H4 (cell line): ENCODE data around the gene ADGRL3. TPM values are rescaled to one million over a fixed set of nuclear protein-coding genes. Genes with fewer than 3 reads are reported as not detected.
"Not testable (repeated sequence)": the region's sequence is repeated elsewhere in the genome, so short reads cannot be mapped to it uniquely, and the experiment has no call there.

Source experiments
- DNase-seq: peaks from one replicate; pipeline ENCODE4 v3.0.0-alpha.2; 2015; ENCODE audit warnings: low spot score
- total RNA-seq: library from RNA; depleted of rRNA; stranded (reverse); fragments of >200 nt; shearing (Covaris generic); gene quantifications from 2 replicates; pipeline ENCODE4 v1.2.3, GENCODE V29; 2014

The ADGRL3 gene
- total RNA-seq, 1 experiment from 2014 or later = not detected

GRCh38 chr4:61205066-61205465 is 4.9 kb downstream of the ADGRL3 start:
- DNase-seq = no peak

DNA sequence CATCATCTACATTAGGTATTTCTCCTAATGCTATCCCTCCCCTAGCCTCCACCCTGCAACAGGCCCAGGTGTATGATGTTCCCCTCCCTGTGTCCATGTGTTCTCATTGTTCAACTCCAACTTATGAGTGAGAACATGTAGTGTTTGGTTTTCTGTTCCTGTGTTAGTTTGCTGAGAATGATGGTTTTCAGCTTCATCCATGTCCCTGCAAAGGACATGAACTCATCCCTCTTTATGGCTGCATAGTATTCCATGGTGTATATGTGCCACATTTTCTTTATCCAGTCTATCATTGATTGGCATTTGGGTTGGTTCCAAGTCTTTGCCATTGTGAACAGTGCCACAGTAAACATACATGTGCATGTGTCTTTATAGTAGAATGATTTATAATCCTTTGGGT is 7.0 kb downstream of the ADGRL3 start:
- not testable (repeated sequence) for DNase-seq

- no peak for DNase-seq
Measured at GRCh38 chr4:61210186-61210939, 10.2 kb downstream of the ADGRL3 start.

DNA sequence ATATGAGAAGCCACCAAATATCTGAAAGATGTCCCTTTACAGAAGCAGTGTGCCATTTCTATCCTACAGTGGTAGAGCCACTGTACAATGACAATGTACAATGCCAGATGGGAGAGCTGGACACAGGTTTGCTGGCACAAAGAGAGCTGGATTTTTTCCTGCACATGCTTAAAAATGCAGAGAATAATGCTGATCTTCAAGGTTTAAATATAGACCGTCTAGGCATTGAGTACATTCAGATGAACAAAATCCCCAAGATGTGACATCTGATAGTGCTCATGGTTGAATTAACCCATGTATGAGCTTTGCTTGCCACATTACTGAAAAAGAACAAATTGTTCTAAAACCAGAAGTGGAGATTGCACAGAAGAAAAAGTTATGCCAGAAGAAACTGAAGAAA is 11.7 kb downstream of the ADGRL3 start:
- no peak for DNase-seq

DNA sequence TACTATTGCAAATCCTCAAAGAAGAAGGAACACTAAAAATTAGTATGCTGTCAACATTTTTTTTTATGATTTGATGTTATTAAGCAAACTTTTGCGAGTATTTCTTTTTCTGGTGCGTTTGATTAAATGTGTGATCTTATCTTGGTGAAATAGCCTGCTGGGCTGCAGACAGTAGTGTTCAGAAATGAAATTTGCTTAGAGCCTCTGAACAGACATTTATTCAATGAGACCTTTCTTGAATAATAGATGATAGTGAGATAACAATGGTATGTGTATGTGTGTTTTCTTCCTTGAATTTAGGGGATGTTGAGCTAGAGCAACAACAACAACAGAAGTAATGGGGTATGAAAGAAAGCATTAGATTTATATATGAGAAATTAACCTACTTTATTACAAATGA is 12.7 kb downstream of the ADGRL3 start:
- DNase-seq = no peak

GRCh38 chr4:61214680-61215079 is 14.6 kb downstream of the ADGRL3 start:
- DNase-seq = no peak

DNA sequence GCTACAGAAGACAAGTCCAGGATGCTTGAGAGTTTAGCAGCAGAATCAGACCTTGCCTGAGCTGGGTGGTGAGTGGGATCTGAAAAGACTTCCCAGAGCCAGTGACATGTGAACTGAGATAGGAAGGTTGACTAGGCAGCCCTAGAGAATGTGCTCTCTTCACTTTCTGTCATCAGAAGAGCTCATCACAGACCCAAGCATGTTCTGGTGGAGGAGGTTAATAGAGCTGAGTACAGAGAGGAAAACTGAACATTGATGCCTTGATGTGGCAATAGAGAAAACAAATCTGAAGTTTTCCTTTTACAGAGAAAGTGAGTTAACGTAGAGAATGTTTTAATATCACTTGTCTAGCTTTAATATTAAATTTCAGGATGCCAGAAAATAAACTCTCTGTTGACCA is 17.1 kb downstream of the ADGRL3 start:
- DNase-seq = no peak

GRCh38 chr4:61220556-61220955 is 20.4 kb downstream of the ADGRL3 start:
- DNase-seq = no peak

DNA sequence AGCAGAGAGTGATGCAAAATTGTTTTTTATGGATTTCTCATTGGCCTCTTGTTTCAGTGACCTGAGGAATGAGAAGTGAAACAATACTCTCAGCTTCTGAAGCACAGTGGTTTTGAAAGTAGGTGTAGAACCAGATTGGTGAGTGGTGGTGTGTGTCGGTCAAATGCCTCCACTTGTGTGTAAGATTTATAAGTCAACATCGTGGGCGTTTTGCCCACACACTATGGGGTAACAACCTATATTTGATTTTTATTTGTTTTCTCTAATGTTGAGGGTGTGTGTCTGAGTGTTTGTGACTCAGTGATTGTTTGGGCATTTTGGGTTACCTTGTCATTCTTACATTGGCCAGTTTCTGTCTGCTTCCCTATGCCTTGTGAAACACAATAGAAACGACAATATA is 23.3 kb downstream of the ADGRL3 start:
- DNase-seq = no peak

DNA sequence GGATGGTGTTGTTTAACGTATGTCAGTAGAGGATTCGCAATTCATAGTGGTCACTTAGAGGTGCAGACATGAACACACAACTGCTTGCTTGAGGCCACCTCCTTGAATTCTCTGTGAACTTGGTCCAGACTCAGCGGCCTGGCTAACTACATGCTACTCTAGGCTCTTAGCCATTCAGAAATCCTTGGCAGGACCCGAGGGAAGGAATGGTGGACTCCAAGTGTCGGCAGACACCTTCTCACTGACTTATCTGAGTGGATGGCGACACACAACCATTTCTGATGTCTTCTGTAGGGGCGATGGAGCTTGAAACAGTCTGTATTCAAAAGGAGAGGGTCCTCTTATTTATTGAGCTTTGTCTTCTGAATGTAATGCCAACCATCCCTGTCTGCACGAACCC is 24.4 kb downstream of the ADGRL3 start:
- DNase-seq = no peak

DNA sequence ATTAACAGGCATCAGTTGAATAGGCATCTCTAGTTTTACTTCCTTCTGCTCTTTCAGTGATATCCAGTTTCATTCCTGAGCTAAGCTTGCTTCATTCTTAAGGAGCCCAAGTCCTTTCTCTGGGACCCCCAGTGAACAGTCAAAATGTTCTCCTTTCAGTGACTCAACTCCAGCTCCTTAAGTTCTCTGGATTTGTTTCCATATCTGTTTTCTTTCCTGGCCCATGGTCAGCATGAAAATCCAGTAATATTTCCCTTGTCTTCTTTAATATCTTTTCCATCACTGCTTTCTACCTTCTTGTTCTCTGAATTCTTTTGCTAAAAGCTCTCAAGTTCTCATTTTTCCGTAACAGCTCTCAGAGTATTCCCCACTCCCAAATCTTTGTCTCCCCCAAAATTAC is 25.5 kb downstream of the ADGRL3 start:
- no peak for DNase-seq

DNA sequence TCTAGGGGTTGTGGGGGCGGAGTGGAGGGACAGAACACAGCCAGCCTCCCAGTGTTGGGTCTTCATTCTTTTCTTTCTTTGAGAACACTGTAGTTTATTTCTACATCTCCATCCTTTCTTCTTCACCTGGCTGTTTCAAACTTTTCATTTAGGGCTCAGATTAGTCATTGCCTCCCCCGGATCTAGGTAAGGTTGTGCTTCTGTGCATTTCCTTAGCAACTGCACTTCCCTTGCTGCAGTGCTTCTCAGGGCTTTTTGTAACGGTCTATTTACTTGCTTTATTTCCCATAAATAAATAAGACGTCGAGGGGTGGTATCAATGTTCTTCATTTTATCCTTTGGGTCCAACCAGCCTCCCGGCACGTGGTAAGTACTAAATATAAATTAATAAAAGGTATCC is 31.3 kb downstream of the ADGRL3 start:
- DNase-seq = no peak

GRCh38 chr4:61239250-61239649 is 39.1 kb downstream of the ADGRL3 start:
- DNase-seq = no peak

- no peak for DNase-seq
Measured at GRCh38 chr4:61243962-61244361, 43.8 kb downstream of the ADGRL3 start.

DNA sequence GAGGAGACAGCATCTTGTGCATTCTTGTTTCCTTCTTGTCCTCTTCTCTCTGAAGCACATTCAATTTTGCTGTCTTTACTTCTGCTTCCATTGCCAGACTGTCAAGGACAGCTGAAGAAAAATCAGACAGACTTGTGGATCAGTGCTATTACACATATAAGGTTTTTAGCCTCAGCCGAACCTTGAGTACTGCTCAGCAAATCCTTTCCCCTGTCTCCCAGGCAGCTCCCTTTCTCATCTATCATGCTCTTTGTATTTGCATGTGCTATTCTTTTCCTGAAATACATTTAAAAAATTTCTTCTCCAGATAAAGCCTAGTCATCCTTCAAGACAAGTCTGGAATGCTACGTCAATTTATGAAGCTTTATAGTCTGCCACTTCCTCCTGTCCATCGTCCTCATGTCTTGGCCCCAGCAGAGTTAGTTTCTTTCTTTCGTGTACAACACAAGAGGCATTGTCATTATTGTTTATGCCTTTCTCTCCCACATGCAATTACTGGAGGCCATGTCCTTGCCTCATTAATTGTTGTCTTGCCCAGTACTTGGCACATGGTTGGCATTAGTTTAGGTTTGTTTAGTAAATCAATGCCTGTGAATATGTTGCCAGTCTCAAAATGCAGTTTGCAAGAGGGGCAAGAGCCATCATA is 45.1 kb downstream of the ADGRL3 start:
- no peak for DNase-seq

DNA sequence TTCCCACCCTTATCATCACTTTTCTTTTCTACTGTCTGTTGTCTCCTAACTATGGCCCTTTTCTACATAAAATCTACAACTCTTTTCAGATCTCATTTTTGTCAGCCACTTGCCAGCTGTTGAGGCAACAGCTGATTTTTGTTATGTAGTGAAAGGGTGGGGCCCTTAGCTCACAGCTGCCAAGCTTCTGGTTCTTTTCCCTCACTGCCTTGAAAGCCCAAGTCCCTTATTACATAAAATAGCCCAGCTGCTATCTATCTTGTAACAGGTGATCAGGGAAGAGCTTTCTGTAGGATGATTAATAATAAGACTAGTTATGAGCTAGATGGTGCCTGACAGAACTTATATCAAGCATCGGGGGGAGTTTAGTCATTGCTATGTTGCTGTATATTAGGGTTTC is 45.9 kb downstream of the ADGRL3 start:
- no peak for DNase-seq

DNA sequence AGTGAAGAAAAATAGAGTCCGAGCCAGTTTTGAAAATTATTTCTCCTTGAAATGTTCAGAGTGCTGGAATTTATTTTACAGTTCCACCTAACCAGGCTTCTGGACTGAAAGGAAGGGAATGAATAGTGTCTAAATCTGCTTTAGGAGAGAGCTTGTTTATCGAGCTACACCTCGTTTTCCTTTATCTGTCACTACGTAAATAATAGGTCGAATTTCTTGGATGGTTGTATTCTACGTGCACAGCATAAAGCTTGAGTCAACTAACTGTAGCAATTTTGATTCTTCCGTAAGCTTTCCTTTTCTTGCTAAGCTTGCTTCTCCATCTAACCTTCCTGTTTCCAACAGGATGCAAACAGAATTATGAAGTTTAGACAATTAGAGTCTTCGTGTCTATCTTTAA is 48.6 kb downstream of the ADGRL3 start:
- no peak for DNase-seq

- DNase-seq = no peak
Measured at GRCh38 chr4:61251129-61251528, 51.0 kb downstream of the ADGRL3 start.

GRCh38 chr4:61254406-61254805 is 54.3 kb downstream of the ADGRL3 start:
- DNase-seq = no peak

GRCh38 chr4:61273233-61273632 is 73.1 kb downstream of the ADGRL3 start:
- DNase-seq = no peak

DNA sequence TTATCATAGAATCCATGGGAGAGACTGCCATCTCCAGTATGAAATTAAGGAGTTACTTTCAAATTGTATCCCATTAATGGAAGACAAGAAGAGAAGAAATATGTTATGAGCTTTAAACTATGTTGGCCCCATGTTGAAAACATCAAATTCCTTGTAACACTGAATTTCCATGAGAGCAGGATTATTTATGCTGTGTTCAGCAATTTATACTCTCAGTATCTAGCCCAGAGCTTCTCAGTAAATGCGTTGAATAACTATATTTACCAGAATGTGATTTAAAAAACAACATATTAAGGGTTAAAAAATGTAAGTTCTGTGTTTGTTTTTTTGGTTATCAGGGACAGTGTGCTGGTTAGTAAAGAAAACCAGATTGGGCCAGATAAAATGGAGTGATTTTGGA is 74.2 kb downstream of the ADGRL3 start:
- no peak for DNase-seq

DNA sequence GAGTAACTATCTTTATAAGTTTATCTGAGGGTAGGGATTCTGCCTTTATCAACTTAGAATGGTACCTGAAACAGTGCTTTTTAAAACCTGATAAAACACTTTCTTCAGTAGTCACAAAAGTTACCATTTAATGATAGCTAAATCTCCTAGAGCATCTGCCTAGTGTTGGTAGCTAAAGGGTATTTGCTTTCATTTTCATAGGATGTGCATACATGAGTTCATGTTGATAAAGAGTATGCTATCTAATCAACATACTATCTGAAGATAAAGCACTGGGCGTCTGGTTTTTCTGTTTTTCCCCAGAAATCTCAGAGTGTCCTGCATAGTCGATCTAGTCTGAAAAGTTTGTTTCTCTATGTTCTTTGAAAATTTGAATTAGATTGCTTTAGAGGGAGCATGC is 75.1 kb downstream of the ADGRL3 start:
- no peak for DNase-seq

GRCh38 chr4:61276029-61276428 is 75.9 kb downstream of the ADGRL3 start:
- DNase-seq = no peak
